Measurements from ENCODE around the gene KATNBL1.
"Not testable (repeated sequence)": the region's sequence is repeated elsewhere in the genome, so short reads cannot be mapped to it uniquely, and the experiment has no call there.

Gene KATNBL1

GRCh38 chr15:34209421-34210282, at the start of gene KATNBL1:
TSS of gene KATNBL1 (minus strand) at chr15:34210096. CDS start at chr15:34163676, 46,420 bp downstream.
- peak; percentile 94 for DNase-seq

GRCh38 chr15:34259566-34259965, 49.7 kb upstream of the KATNBL1 start:
- DNase-seq, result no peak

GRCh38 chr15:34258151-34258550, 48.3 kb upstream of the KATNBL1 start:
- DNase-seq, result no peak

DNA sequence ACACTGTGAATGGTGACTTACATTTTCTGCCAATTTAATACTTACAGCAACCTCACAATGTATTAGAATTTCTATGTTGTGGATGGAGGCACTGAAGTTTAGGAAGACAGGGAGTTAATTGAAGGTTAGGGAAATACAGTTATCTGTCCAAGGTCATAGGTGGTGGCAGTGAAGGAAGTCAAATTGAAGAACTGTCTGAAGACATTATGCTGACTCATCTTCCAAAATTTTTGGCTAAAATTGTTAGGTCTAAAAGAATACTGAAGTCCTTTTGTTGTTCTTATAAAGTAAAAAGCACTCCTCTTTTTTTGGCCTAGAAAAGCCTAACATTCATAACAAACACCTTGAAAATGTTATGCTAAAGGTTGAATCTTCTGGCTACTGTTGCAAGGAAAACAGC, 42.6 kb upstream of the KATNBL1 start:
- no peak for DNase-seq

DNA sequence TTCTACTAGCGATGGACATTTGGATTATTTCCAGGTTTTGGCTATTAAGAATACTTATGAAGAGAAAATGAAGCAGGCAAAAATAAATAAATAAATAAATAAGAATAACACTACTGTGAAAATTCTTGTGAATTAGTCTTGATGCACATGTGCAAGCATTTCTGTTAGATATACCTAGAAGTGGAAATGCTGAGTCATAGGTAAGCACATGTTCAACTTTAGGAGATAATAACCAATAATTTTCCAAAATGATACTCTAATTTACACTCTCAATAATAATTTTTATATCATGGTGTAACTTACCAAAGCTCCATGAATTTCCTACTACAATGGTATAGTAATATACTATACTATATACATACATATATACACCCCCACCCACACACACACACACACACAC, 38.3 kb upstream of the KATNBL1 start:
- no peak for DNase-seq

DNA sequence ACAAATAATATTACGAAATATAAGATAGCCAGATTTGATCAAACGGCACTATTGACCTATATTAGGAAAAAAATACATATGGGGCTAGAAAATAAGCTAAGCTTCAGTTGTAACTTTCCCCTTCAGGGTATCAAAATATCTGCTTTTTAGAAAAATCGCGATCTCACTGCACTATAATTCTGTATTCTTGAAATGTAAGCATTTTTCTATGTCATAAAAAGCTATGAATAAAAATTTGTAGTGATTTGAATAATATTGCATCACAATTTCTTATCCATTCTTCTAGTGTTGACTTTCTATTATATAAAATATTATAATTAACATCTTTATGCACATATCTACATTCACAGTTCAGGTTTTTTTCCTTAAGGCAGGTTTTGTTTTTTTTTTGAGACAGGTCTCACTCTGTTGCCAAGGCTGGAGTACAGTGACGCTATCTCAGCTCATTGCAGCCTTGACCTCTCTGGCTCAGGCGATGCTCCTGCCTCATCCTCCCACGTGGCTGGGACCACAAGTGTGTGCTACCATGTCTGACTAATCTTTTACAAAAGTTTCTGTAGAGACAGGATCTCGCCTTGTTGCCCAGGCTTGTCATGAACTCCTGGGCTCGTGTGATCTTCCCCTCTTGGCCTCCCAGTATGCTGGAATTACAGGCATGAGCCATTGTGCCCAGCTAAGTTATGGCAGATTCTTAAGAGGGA, 36.5 kb upstream of the KATNBL1 start:
- DNase-seq, result no peak

- DNase-seq, result no peak
Measured at GRCh38 chr15:34243226-34243625, 33.3 kb upstream of the KATNBL1 start.

GRCh38 chr15:34242331-34242710, 32.4 kb upstream of the KATNBL1 start:
- DNase-seq, result no peak

GRCh38 chr15:34241376-34242330, 31.8 kb upstream of the KATNBL1 start:
- peak; percentile 3 for DNase-seq

- DNase-seq, result no peak
Measured at GRCh38 chr15:34240537-34240936, 30.6 kb upstream of the KATNBL1 start.

DNA sequence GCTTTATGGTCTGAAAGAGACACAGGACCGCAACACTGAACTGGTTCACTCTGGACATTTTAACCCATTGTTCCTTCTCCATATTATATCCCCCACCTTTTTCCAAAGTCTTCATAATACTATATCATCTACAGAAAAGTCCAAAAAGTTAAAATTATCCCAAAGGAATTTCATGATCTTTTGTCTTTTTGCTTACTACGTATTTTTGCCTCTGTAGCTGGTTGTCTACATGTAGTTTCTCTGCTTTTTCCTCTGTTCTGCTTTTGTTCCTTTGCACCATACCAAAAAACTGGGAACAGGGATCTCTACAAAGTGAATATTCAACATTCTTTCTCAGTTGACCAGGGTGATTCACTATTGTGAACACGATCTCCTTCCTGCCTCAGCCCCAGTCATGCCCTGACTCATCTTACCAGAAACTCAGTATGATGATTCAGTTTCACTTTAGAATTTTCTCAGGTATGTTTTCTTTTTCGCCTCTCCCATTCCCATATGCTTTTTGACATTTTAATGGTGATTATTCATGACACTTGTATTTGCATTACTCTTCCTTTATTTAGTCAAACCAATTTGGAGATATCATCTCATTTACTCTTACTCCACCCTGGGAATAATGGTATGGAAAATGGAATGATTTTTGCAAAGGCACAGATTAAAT, 29.4 kb upstream of the KATNBL1 start:
- peak; percentile 32 for DNase-seq

- DNase-seq, result no peak
Measured at GRCh38 chr15:34233614-34234013, 23.7 kb upstream of the KATNBL1 start.

GRCh38 chr15:34223904-34224596, 14.2 kb upstream of the KATNBL1 start:
- DNase-seq, result no peak

GRCh38 chr15:34217587-34218225, 7.8 kb upstream of the KATNBL1 start:
- DNase-seq, result no peak

DNA sequence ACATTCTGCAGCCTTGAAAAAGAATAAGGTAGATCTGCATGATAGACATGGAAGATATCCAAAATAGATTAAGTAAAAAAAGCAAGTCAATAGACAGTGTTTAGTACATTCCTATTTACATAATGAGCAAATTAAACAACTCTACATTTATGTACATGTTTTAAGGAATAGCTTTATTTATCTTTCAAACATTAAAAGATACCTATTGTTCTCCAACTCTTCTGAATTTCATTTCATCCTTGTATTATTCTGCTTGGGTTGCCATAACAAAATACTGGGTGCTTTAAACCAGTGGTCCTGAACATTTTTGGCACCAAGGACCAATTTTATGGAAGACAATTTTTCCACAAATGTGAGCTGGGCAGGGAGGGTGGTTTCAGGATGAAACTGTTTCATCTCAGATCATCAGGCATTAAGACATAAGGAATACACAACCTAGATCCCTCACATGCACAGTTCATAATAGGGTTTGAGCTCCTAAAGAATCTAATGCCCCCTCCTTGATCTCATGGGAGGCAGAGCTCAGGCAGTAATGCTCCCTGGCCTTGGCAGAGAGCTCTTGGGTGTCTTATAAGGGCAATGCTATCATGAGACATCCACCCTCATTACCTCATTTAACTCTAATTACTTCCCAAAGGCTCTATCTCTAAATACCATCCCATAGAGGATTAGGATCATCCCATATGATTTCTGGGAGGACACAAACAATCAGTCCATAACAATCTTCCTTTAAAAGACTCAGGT, 6.8 kb upstream of the KATNBL1 start:
- no peak for DNase-seq

DNA sequence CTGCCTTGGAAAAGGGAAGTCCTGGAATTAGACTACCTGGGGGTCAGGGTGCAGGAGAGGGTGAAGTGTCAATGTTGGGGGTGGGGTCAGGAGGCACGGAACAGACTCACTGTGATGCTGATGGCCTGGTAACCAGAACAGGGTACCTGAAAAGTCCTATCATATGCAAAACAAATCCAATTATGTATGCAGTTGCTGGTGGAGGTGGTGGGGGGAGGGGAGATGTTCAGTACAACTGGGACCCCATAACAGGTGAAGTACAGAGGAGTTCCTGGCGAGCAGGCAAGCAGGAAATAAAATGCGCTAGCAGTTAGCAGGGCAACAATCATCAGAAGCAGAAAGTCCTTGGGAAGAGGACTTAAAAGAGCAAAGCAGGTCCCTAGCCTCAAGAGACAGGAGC, 4.2 kb upstream of the KATNBL1 start:
- no peak for DNase-seq

GRCh38 chr15:34213690-34214089, 3.8 kb upstream of the KATNBL1 start:
- DNase-seq, result no peak

DNA sequence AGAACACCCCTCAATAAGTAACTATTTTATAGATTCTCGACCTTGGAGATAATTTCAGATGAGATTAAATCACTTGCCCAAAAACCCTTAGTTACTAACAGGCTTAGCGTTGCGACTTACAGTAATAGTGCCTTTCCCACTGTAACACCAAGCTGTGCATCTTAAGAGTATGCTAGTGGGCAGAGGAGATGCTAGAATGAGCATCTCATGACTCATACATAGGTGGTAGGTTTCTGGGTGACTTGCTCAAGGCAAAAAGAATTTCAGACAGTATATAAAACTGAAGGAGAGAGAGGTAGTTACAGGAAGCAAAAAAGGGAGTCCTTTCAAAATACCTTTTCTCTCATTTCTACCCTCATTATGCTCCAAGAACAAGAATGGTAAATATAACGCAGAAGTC, 3.9 kb downstream of the KATNBL1 start:
- DNase-seq, result no peak

DNA sequence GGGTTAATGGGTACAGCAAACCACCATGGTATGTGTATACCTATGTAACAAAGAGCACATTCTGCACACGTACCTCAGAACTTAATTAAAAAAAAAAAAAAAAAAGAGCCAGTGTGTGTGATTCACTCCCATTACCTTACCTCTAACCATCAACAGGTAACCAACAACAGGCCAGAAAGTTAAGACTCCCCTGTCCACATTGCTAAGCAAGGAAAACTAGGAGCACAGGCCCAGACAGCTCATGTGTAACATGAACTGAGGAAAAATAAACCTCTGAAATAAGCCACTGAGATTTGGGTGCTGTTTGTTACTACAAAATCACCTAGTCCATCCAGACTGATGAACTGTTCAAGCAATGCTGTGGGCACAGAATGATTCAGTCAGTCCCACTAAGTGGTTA, 6.0 kb downstream of the KATNBL1 start:
- DNase-seq, result no peak

DNA sequence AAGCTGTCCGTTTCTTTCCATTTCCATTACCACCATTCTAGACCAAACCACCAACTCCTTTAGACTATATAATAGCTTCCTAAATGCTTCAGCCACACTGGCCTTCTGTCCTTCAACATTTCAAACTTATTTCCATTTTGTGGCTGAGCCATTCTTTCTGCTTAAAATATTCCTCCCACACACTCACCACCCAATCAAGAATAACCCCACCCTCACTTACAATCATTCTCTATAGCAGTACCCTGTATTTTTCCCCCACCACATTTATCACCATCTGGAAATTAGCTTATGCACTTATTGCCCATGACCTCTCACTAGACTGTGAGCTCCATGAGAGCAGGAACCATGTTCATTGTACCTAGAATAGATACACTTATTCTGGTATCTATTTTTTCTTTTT, 6.6 kb downstream of the KATNBL1 start:
- no peak for DNase-seq

DNA sequence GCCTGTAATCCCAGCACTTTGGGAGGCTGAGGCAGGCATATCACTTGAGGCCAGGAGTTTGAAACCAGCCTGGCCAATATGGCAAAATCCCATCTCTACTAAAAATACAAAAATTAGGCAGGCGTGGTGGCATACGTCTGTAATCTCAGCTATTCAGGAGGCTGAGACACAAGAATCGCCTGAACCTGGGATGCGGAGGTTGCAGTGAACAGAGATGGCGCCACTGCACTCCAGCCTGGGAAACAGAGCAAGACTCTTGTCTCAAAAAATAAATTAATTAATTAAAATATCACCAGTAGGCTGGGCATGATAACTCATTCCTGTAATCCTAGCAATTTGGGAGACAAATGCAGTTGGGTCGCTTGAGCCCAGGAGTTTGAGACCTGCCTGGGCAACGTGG, 16.6 kb downstream of the KATNBL1 start:
- not testable (repeated sequence) for DNase-seq

Measured in stimulated activated naive CD4-positive, alpha-beta T cell treated with Interleukin-2 at 50 U/mL for 16 hours (primary cell).